Ecto neural progenitor cell (in vitro differentiated cells): ENCODE data around the gene GALNT17.

Experiments used
- DNase-seq: peaks from one replicate; pipeline ENCODE4 v3.0.0-alpha.2; 2018; ENCODE audit warnings: low spot score

Gene GALNT17

DNA sequence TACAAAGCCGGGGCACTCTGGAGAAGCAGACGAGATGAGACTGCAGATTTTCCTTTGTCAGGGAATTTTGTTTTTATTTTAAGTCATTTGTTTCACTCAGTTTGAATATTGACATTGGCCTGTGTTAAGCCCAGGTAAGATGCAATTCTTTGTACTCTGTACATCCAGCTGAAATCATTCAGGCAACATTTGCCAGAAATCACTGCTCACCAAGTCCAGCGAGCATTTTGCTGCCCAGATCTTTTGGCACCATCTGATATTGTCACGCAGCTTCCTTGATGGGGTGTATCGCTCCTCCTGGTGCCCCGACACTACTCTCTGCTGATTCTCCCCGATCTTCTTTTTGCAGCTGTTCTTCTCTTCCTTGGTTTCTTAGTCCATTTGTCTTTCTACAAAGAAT, 261.7 kb downstream of the GALNT17 start:
- no peak for DNase-seq

DNA sequence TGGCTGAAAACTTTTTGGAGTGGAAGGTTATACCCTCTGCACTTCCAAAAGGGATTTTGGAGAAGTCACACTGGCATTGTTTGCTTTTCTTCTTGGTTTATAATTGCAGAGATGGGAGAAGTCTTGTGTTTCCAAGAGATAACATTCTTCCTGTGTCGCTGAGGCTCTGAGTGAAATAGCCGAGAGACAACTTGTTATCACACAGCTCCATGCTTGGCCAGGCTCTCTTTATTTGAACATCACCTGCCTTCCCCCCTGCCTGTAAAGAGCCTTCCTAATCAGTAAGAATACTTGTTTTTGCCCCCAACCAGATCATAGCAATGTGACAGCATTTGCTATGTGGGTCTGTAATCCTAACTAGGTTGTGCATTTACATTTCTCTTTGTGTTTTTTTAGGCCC, 270.7 kb downstream of the GALNT17 start:
- DNase-seq: no peak

DNA sequence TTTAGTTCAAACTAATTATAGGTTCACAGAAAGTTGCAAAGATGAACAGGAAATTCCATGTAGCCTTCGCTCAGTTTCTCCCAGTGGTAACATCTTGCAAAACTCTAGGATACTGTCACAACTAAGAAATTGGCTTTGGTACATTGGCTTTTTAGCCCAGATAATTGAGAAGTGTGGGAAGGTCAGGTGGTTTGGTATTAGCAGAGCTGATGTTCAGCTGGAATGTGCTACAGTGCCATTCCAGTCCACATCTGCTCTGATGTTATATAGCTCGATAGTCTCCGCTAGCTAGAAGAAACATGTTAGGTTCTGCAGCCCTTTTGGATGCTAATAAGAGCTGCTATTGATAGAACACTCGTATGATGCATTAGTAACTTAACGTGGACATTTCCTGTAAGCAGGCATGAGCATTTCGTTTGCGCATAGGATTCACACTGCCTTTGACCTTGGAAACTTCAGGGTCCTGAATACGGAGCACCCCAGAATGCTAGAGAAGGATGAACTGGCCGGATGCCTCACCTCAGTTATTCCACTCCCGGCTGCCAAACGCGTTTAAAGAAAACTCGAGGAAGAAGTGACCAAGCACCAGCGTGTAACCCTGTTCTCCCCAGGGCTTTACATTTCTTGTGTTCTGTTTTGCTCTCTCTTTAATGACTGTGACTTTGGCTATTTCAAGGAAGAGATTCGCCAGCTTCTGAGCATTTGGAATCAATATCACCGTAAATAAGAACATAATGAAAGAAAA, 271.4 kb downstream of the GALNT17 start:
- no peak for DNase-seq

DNA sequence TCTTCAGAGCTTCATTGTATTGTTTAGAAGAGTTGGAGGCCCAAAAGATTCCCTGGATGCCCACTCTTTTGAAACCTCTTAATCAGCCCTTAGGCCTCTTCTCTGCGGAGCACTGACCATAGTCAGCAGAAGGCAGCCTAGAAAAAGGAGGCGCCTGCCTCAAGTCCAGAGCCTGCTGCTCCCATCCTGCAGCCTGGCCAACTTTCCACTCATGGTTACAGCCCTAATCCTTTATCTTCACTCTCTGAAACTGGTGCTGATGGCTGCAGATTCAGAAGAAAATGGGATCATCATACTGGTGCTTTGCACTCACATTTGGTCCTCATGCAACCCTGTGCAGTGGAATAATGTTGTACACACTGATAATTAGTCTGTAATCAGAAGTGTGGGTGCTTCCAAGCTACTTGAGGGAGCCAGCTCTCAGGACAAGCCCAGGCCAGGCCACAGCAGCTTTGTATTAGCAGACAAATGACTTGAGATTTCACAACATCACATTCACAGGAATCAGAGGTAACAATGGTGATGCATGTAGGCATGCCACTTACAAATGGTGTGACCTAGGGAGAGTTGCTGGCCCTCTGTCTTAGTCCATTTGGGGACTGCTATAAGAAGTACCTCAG, 272.9 kb downstream of the GALNT17 start:
- DNase-seq: no peak

DNA sequence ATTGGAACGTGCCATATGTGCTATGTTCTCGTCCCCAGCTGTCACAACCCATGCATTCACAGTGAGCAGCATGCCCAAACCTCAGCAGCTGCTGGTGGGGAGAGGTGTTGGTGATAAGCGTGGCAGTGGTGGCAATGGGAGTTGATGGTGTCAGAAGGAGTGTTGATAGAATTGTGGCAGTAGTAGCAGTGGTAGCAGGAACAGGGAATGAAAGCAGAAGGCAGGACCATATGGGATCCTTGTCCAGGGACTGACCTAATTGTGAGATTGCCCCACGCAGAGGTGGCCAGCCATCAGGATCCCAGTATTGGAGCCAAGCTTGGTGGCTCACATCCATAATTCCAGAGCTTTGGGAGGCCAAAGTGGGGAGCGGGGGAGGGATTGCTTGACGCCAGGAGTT, 276.3 kb downstream of the GALNT17 start:
- DNase-seq: no peak

DNA sequence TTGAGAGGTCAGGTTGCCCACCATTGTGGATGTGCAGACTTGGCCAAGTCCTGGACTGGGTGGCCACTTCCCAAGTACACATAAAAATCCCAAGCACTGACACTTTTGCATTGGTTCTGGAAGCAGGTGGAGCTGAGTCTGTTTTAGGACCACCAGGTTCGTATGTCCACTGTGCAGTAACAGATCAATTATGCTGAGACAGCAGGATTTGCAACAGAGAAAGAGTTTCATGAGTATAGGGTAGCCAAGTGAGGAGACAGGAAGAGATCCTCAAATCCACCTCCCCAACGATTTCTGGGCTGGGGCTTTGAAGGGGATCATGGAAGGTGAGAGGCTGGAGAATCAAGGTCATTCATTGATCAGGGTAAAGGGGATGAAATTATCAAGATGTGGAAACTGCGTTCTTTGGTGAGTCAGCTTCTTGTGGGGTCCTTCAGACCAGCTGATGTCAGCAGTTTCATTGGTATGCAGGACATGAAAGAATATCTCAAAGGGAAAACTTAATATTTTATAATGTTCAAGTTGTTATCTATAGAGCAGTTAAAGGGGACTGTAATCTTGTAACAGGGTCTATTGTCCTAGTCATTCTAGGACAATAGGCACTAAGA, 277.7 kb downstream of the GALNT17 start:
- no peak for DNase-seq

DNA sequence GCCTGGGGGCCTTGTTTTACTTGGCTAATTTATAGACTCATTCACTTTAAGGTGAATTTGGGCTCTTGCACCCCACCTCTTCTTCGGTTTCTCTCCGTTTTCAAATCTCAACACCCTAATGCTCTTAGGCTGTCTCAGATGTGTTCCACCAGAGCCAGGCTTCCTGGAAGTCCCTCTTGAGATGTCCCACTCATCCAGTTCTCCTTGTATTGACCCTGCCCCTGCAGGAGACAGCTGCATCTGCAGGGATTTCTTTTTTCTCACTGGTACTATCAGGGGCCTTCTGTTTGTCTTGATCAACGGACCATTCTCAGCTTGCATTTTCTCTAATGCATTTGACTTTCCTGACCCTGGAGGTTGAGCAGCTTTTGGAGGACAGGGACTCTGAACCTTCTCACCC, 279.5 kb downstream of the GALNT17 start:
- no peak for DNase-seq

DNA sequence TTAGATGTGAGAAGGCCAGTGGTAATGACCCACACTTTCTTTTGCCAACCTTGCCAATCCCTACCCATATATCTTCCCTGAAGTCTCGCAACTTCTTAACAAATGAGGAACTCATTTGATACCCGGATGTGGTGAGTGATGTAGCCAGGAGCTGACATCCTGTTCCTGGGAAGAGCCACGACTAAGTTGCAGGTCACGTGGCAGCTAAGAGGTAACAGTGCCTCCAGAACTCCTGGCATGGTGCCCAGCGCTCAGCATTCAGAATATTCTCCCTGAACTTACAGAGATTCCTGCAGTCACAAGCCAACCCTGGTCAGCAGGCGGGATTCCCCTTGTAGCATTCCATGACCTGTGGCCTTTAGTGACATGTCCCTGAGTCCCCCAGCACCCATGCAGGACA, 282.5 kb downstream of the GALNT17 start:
- DNase-seq: no peak

DNA sequence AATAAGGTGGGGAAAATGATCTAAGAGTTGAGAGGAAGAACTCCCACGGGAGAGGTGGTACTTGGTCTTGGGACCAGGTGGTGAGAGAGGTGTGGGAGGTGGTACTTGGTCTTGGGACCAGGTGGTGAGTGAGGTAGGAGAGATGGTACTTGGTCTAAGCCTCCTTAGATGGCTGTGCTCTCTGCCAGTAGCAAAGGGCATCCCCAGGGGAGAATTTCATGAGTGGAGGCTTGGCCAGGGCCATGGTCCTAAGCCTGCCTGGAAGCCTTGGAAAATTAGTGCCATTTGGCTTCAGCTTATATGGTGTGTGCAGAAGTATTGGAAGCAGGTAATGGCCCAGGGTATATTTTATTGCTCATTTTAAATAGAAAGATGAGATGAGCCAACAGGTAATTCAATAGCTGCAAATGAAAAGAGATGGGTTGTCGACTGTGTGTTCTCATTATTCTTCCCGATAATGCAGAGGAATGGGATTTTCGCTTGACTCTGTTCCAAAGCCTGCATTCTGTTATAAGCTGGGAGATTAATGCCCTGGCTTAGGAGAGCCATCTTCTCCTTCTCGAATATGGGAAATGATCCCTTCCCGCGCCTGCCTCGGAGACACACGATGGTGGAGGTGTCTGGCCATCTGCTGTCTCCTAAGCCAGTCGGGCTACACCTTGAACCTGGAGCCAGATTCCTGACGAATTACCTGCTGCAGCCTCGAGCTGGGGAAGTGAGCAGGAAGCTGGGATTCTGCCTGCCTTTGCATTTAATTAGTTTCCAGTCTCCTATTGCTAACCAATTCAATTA, 287.8 kb downstream of the GALNT17 start:
- DNase-seq: no peak

DNA sequence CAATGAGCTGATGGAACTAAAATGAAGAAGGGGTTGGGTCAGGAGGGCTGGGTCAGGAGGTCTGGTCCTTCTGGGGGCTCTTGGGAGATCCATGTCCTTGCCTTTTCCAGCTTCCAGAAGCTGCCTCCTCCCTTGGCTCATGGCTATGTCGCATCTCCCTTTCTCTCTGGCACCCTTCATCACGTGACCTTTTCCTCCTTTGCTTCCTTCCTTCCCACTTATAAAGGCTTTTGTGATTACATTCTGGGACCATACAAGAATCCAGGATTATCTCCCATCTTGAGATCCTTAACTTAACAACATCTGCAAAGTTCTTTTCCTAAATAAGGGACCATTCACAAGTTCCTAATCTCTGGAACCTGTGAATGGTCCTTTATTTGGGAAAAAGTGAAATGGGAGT, 290.2 kb downstream of the GALNT17 start:
- DNase-seq: no peak

DNA sequence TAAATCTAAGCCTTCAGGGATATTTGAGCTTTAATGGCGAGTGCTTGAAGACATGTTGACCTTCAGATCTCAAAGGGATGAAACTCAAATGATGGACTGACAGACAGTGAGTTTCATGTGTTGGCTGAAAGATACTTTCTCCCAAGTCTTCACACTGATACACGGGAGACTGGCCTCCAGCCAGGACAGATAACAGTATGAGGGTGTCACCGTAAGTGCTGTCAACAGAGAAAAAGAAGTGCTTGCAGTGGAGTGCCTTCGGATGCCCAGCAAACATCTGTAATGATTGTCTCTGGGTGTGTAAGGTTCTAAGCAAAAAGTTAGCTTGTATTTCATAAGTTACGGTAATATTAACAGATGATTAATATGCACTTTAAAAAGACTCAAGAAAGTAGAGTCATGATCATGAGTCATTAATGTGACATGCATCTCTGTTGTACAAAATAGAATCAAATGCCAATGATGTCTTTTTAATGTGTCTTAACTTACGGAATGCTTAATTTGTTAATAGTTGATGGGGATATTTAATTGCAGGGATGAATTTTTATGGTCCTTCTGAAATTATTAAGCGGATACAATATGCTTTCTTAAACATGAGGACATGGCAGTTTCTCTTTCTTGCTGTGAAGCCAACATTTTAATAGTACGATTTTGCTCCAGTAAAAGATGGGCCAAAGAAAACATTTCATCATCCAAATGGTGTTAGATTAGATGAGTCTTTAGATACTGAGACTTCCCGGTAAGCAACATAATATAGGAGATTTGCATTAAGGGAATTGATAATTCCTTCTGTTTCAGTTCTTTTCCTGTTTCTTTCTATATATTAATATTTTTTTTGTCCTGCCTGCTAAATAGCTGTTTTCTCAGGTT, 292.5 kb downstream of the GALNT17 start:
- DNase-seq: no peak

DNA sequence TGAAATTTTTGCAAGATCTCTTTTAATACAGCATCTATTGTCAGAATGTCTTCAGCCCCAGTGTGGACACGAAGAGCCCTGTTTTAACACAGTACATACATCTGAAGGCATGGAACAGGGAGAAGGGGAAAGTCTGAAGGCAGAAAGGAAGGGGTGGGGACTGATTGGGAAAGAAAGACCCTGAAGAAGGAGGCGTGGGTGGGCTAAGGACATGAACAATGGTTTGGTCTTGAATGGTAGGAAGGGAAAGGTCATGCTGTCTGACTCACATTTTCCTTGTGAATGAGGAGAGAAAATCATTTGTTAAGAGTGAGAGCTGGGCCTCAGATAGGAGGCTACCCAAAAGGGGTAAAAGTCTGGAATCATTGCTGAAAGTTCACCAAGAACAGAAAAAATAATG, 297.1 kb downstream of the GALNT17 start:
- DNase-seq: no peak

DNA sequence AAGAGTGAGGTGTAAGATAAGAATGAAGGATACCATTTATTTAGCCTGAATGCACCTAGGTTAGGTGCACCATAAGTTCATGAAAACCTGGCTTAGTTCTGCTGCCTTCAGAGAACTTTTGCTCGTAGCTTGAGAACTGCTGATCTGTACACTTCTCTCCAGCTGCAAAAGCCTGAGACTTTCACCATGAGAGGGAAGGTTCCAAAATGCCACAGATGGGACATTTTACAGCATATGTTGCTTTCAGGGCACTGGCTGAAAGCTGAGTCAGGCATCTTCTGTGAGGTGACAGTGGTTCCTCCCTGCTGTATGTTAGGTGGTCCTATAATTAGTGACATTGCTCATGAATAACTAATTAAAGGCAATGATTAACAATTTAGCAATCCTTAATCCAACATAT, 298.3 kb downstream of the GALNT17 start:
- DNase-seq: no peak

DNA sequence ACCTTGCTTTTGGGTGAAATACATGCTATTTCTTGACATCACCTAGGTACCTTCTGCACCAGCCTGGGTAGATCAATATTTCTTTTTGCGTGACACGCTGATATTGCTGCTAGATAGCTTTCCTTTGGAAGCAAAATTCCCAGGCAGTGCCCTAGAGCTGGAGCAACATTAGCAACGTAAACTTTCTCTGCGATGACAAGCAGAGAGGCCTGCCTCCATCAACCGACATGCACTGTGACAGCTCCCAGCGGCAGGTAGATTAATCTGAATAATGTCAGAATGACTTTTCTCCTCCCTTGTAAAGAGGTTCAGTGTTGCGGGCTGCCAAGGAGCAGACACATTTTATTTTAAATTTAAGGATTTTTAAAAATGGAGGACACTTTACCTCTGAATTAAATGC, 307.4 kb downstream of the GALNT17 start:
- DNase-seq: no peak

DNA sequence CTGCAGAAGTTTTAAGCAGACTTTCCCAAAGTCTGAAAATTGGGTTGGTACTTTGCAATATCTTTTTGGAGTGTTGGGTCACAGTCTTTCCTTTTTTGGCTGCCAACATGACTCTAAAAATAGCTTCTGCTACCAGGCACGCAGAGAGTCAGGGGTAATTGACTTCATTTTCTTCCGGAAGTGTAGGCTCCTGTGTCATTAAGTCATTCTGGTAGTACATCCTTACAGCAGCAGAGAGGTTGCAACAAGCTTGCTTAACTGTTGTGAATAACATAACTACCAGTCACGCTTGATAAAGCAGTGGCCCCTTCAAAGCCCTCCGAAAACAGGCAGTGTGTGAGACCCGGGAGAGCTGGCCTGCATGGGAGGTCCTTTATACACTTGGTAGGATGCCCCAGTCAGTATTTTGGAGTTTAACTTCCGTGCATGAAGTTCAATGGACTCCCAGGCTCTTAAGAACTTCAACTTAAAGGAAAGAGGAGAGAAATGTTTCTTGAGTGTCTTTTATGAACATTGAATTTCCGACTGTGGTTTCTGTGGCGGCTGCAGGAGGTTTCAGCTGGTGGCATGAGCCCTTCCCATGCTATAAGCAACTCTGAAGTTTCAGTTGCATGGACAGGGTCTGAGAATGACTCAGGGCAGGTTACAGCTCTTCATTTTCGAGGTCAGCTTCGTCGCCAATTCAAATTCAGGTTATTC, 310.7 kb downstream of the GALNT17 start:
- no peak for DNase-seq

DNA sequence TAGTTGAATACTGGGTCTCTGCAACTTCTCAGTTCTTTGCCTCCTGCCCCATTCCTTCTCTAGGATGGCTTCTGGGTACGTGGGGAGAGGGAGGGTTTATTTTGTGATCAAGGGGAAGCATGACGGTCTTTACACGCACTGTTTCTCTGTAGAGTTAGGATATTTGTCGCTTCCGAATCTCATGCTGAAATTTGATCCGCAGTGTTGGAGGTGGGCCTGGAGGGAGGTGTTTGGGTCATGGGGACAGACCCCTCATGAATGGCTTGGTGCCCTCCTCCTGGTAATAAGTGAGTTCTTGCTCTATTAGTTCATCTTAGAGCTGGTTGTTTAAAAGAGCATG, 311.2 kb downstream of the GALNT17 start:
- DNase-seq: no peak

DNA sequence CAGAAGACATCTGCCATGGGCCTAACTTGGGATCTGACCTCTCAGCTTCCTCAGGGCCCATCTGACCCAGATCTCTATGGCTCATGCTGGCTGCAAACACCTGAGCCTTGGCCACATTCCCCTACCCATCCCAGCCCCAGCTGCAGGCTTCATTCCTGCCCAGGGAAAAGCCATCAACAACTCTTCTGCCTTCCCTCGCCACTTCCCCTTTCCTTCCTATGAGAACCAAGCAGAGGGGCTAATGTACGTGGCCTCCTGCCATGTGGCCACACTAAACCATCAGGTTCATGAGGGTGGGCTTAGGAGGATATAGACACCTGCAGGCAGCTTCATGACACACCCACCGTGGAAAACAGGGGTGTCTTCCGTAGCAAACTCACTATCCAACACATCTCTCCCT, 312.2 kb downstream of the GALNT17 start:
- DNase-seq: no peak

DNA sequence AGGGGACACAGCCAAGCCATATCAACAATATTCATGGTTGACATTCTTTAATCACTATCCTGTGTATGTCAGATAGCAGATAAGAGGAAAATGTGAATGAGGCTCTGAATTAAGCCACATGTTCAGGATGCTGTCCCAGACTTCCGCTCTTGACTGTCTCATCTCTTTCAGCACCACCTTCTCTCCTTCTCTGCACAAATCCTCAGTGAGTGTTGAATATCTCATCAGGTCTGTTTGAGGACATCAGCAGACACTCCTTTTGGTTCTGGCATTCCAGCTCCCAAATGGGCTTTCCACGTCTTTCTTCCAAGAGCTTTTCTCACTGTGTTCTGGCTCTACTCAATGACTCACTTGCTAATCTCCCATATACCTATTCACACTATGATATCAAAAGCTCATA, 321.7 kb downstream of the GALNT17 start:
- DNase-seq: no peak

DNA sequence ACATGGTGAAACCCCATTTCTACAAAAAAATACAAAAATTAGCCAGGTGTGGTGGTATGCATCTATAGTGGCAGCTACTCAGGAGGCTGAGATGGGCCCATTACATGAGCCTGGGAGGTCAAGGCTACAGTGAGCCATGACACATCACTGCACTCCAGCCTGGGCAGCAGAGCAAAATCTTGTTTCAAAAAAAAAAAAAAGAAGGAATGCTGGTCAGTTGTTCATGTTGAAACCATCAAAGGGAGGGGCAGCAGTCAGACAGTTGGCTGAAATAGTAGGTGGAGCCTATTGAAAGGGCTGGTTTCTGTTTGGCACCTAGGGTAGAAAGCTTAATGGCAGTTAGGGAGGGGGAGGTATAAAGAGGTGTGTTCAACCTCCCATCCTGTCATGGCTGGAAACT, 323.0 kb downstream of the GALNT17 start:
- DNase-seq: no peak

DNA sequence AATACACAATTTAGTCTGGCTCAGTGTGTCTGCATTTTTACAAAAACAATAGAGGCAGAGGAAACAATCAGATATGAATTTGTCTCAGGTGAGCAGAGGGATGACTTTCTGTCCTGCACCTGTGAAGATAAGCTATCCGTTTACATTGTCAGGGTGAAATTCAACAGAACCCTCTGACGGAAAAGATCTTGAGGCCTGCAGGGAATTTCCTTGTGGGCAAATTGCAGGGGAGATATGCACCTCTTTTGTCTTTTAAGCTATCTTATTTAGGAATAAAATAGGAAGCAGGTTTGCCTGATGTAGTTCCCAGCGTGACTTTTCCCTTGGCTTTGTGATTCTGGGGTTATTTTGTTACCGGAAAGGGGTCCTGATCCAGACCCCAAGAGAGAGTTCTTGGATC, 325.1 kb downstream of the GALNT17 start:
- DNase-seq: no peak

DNA sequence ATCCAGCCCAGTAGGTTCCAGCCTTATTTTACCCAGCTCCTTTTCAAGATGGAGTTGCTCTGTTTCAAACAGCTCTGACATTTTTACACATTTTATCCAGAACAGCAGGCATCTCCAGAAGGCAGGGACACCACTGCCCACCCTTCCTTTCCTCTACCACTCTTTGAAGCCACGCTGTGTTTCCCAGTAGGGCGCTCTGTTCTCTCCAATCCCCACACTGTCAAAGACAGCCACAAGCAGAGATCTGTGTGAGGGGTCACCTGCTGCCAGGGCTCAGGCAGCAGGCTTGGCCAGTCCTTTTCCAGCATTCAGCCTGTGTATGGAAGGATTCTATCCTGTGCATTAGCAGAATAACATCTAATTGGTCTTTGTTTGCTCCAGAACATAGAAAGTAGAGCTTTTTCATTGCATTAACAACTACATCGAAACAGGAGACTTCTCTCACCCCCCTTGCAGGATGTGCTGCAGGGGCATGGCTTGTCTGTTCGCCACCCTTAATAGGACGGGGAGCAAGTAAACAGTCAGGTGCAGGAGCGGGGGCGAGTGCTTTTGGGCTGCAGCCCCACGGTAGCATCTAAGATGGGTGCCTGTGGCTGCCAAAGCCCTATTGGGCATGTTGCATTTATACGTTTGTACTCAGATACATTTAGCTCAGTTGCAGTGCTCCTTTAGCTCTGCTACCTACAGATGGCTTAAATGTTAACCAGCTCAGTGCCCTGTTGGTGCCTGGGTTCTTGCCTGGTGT, 326.1 kb downstream of the GALNT17 start:
- DNase-seq: no peak
